Fibroblast of lung (primary cell): ENCODE data around the gene OSTC.

Experiments used
- EZH2 ChIP-seq: IDR thresholded peaks from 2 replicates; pipeline ENCODE4 v1.5.1; 2012; ENCODE audit warnings: low read length, control low read depth, mild to moderate bottlenecking; ENCODE audit errors: missing control alignments
- TF ChIP-seq, protein P1 (sequence below), 2 donors: IDR thresholded peaks in 1 of 2; conservative IDR thresholded peaks in 1 of 2; 1 replicate in 1 of 2; 2 replicates in 1 of 2; pipeline ENCODE4 v1.5.1; 2011 to 2012; ENCODE audit warnings: low read length in 2 of 2, control low read depth in 1 of 2, inconsistent platforms in 1 of 2, low read depth in 1 of 2, mild to moderate bottlenecking in 1 of 2

DNA sequence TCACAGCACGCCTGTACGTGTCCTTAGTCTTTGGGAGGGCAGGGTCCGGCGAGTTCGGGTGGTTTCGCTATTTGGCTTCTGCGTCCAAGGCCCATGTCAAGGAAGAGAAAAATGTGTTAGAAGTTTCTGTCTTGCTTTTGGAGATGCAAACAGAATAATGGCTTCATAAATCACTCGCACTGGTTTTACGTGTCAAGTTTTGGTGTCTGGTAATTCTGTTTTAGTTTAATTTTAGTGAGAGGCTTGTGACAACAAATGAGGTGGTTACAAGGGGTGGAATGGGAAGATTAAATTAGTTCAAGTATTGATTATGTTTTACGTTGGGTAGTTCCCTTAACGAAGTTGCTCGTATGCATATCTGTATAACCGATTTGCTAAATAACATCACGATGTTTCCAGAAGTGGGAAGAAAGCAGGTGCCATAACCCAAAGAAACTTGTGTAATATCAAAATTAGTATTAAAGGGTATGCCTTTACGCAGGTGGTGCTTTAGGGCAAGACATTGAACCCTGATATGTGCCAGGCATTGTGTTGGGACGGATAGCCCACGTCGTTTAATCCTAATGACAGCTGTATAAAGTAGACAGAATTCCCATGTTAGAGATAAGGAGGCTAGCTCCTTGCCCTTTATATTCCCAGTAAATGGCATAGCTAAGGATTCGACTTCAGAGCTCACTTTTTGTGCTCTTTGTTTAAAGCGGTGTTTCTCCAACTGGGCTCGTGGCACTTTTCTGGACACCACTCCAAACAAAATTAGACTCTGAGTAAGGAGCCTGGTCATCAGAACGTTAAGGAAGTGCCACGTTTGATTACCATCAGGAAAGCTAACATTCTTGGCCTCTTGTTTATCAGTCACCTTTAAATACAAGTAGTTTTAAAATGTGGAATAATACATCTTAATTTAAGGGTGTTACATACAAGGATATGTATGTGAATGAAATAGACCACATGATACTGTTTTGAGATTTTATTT is 29.2 kb upstream of the OSTC start:
- TF ChIP-seq EZH2 = no peak
- TF ChIP-seq, protein P1, sequence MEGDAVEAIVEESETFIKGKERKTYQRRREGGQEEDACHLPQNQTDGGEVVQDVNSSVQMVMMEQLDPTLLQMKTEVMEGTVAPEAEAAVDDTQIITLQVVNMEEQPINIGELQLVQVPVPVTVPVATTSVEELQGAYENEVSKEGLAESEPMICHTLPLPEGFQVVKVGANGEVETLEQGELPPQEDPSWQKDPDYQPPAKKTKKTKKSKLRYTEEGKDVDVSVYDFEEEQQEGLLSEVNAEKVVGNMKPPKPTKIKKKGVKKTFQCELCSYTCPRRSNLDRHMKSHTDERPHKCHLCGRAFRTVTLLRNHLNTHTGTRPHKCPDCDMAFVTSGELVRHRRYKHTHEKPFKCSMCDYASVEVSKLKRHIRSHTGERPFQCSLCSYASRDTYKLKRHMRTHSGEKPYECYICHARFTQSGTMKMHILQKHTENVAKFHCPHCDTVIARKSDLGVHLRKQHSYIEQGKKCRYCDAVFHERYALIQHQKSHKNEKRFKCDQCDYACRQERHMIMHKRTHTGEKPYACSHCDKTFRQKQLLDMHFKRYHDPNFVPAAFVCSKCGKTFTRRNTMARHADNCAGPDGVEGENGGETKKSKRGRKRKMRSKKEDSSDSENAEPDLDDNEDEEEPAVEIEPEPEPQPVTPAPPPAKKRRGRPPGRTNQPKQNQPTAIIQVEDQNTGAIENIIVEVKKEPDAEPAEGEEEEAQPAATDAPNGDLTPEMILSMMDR (conservative IDR thresholded peaks at IDR 0.05 in 1 of 2, IDR thresholded peaks at IDR 0.05 in 1 of 2; ENCODE audit: low read depth in 1 of 2, low read length in 2 of 2) = no peak
